Measurements from ENCODE around the gene FCGR3A.
"Not testable (repeated sequence)": the region's sequence is repeated elsewhere in the genome, so short reads cannot be mapped to it uniquely, and the experiment has no call there.

FCGR3A gene

DNA sequence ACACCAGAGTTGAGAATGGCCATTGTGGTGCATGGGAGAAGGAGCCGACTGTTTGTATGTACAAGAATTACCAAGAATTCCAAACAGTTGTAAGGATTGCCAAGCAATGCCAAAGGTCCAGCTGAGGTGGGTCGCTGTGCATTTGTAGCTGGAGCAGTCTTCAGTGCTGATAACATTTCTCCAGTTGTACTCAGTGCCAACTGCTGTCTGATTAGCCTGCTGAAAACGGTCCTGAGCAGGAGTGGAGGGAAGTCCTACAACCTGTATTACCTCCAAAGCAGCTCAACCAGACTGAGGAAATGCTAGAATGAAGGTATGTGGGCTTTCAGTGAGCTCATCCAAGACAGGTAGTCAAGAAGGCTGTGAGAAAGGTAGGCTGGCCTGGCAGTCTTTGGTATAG is 6.5 kb upstream of the FCGR3A start:
- not testable (repeated sequence) for DNase-seq

GRCh38 chr1:161554815-161555417 is 5.3 kb upstream of the FCGR3A start:
- DNase-seq = not testable (repeated sequence)

GRCh38 chr1:161554340-161554739 is 4.7 kb upstream of the FCGR3A start:
- DNase-seq = not testable (repeated sequence)

GRCh38 chr1:161553631-161554030 is 4.0 kb upstream of the FCGR3A start:
- not testable (repeated sequence) for DNase-seq

- DNase-seq = not testable (repeated sequence)
Measured at GRCh38 chr1:161550942-161551341, 1.3 kb upstream of the FCGR3A start.

DNA sequence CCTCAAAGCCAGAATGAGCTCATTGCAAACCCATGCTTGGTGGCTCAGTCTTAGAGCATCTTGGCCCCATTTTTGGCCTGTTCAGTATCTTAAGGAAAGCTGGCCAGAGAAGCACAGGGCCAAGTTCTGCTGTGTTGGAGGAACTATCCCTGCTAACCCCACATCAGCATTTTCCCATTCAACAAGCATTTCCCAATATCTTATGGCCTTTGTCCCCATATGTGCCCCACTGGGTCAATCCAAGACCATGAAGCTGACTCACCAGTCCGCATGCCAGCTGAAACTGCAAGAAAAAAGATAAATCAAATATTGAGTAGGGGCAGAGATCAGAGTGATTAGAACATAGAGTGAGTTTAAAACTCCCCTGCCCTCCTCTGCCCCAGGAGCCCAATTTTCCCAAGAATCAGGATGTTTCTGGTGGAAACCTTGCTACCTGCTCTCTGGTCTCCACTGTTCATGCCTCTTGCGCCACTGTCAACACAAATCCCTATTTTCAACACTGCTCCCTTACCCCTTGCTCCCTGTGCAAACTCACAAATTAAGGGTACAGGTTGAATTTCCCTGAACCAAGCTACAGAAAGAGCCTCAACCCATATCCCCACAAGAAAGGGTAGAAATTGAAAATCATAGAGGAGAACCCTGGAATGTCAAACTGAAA is 740 bp downstream of the FCGR3A start:
- not testable (repeated sequence) for DNase-seq

GRCh38 chr1:161547995-161548741 is 1.4 kb downstream of the FCGR3A start:
- DNase-seq = not testable (repeated sequence)

DNA sequence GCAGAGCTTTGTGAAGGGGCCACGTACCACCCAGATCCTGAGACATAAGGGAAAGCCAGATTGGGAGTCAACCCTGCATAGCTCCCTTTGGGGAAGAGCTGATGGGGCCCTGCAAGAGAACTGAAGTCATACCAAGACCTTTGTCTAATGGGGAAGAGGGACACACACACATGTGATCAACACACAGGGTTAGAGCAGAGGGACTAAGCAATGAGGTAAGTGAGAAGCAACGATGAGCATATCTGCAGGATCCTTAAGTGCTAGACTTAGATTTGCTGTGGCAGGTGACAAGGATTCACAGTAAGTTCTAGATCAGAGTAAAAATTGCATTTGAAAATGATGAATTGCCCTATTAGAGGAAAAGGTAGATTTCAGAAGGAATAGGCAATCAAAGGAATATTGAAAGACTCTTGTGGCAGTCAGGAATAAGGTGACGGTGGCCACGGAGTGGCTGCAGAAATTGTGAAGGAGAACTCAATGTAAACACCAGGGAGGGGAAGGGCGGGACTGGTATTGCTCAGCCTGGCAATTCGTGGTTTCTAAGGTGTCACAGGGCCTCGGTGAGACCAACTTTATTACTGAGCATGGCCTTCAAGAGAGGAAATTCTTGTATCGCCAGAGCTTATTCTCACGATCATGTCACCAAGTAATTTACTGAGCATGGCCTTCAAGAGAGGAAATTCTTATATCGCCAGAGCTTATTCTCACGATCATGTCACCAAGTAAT is 4.5 kb downstream of the FCGR3A start:
- DNase-seq = not testable (repeated sequence)

- DNase-seq = not testable (repeated sequence)
Measured at GRCh38 chr1:161543125-161543524, 6.5 kb downstream of the FCGR3A start.

- DNase-seq = not testable (repeated sequence)
Measured at GRCh38 chr1:161542091-161542559, 7.5 kb downstream of the FCGR3A start.

DNA sequence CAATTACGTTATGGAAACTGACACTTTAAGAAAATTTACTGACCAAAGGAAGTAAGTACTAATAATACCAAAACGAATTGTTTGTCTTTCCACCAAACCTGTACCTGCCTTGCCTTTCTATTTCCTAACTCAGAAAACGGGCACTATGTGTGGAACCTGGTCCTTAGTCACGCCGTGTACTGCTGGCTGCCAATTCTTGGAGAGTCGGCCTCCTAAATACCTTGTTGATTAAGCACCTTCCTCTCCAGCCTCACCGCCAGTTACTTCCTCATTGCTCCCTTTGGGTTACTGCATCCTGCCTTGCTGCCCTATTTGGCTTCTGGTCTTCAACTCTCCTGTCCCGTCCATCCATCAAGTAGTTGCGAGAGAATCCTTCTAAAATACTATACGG is 9.1 kb downstream of the FCGR3A start:
- DNase-seq = not testable (repeated sequence)

DNA sequence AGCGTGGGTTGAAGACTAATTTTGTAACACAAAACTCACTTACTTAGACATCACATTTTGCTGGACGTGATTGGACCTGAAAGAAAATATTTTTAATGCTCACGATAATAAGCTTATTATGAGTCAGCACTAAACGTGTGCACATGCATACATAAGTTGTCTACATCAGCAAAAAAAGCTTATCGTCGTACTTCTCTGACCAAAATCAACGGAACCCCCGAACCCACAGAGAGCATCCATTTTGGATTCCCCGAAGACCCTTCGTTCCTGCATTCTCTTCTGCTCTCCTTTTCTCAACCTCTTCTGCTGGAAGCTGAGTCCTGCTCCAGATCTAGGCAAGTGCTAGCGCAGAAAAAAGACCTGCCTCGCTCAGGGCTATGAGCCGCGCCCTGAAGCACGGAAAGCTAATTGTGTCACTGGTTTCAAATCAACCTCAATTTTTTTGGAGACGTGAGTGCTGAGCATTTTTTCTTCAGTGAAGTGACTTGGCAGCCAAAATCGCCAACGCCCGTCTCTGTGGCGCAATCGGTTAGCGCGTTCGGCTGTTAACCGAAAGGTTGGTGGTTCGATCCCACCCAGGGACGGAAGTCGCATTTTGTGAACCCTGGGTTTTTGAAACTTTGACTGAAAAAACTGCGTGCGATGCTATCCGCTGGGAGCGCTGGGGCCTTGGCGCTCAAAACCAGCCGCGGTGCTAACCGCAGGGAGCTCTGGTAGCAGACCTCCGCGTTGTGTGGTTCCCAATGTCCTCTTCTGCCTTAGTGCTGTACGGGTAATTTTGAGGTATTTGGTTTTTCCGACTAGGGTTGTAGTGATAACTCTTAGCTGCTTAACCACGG is 9.7 kb downstream of the FCGR3A start:
- DNase-seq = not testable (repeated sequence)

GRCh38 chr1:161538925-161539479 is 10.6 kb downstream of the FCGR3A start:
- DNase-seq = not testable (repeated sequence)

- DNase-seq = not testable (repeated sequence)
Measured at GRCh38 chr1:161537068-161537669, 12.4 kb downstream of the FCGR3A start.

DNA sequence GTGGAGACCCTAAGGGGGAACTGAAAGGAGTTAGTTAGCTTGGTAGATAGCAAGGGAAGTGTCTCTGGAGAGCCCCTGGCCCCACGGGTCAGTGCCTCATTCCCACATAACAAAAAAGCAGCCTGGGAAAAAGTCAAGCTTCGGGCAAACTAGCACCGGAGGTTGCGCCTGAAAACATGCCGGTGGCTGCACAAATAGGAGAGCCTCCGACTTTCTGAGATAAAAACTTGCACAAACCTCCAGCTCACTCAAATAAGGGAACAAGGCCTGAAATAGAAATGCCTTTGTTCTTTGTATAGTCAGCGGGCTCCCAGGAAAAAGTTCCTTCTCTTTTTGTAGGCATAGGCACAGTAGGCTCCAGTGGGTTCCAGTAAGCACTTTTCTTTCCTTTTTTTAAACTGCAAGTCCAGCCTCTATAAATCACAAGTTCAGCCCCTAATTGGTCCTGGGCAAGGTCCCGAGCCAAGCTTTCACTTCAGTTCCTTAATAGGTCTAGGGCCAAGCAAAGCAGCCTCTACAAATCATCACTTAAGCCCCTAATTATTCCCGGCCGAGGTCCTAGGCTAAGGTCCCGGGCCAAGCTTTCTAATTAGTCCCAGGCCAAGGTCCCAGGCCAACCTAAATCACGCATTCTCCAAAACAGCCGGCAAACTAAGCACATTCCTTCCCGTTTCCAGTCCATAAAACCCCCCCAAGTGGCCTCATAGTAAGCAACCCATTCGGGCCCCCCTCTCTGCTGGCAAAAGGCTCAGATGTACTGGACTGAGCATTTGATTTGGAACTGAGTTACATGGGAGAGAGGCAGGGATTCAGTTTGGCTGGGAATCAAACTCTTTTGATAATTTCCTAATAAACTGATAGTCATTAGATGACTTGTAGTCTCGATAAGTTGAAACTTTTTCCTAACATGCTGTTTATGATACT is 16.7 kb downstream of the FCGR3A start:
- not testable (repeated sequence) for DNase-seq

GRCh38 chr1:161531986-161532643 is 17.5 kb downstream of the FCGR3A start:
- DNase-seq = no peak

GRCh38 chr1:161530671-161531641 is 18.7 kb downstream of the FCGR3A start:
- peak; percentile 62 for DNase-seq

- not testable (repeated sequence) for DNase-seq
Measured at GRCh38 chr1:161530158-161530557, 19.5 kb downstream of the FCGR3A start.

Measured in NCI-H510A (cell line).